GM12875 (cell line): ENCODE measurements around the gene SDCCAG8.
"Not testable (repeated sequence)": the region's sequence is repeated elsewhere in the genome, so short reads cannot be mapped to it uniquely, and the experiment has no call there.

ENCODE experiments used
- H3K4me3 ChIP-seq: one replicate; pipeline ENCODE4 v1.5.1; 2011; ENCODE audit warnings: low read depth, low read length, control low read depth
- CTCF ChIP-seq: IDR thresholded peaks from 2 replicates; pipeline ENCODE4 v1.5.1; 2011; ENCODE audit warnings: low read depth, mild to moderate bottlenecking, control low read depth, inconsistent platforms, low read length, moderate library complexity, borderline replicate concordance; ENCODE audit not compliant: insufficient read depth

SDCCAG8 gene

DNA sequence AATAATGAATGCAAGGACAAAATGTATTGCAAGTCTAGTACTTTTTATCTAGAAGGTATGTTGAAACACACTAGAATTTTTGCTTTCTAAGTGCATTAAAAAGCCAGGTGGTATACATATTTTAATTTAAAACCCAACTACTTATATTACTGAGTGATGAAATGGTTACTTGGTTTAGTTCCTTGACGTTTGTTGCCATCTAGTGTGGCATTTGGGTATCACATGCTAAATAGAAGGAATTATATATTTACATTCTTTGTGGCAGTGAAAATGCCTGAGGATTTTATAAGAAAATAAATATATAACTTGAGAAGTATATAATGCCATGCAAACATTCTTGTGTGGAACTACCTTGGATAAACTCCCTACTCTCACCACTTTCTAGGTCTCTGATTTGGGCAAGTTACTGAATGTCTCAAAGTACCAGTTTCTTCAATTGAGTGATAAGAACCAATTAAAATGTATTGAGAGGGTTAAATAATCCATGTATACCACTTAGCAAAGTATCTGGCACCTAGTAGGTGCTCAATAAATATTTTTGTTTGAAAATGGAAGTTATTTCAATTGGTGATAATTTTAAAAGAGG, 69.6 kb downstream of the SDCCAG8 start:
- no peak overlapping the region for H3K4me3 ChIP-seq
- TF ChIP-seq CTCF: peak; percentile 28; the same call in 1 of the 2 replicates

DNA sequence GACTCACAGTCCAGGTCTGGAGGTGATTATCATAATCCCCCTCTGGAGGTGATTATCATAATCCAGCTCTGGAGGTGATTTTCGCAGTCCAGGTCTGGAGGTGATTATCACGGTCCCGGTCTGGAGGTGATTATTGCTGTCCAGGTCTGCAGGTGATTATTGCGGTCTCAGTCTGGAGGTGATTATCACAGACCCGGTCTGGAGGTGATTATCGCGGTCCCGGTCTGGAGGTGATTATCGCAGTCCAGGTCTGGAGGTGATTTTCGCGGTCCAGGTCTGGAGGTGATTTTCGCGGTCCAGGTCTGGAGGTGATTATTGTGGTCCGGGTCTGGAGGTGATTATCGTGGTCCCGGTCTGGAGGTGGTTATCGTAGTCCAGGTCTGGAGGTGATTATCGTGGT, 76.6 kb downstream of the SDCCAG8 start:
- no peak for TF ChIP-seq CTCF
- H3K4me3 ChIP-seq: no peak overlapping the region

- TF ChIP-seq CTCF: no peak
- H3K4me3 ChIP-seq: no peak overlapping the region
Measured at GRCh38 chr1:243335292-243335691, 79.5 kb downstream of the SDCCAG8 start.

DNA sequence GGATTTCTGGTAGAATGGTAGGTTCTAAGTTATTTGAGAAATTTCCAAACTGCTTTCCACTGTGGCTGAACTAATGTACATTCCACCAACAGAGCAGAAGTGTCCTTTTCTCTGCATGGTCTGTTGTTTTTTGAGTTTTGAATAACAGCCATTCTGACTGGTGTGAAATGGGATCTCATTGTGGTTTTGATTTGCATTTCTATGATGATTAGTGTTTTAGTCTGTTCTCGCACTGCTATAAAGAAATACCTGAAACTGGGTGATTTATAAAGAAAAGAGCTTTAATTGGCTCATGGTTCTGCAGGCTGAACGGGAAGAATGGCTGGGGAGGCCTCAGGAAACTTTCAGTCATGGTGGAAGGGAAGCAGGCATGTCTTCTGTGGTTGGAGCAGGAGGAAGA, 80.3 kb downstream of the SDCCAG8 start:
- TF ChIP-seq CTCF: no peak
- no peak overlapping the region for H3K4me3 ChIP-seq

DNA sequence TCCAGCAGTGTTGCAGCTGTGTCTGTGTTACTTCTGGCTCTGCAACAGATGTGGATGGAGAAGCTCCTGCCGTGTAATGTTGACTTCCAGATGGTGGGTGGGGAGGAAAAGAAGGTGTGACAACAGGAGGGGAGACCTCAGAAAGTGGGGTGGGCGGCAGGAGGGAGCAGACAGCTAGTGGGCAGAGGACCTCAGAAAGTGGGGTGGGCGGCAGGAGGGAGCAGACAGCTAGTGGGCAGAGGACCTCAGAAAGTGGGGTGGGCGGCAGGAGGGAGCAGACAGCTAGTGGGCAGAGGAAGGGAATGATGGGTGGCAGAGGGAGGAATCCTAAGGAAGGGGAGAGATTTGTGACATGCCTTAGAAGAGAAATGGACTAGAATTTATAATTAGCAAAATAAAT, 83.0 kb downstream of the SDCCAG8 start:
- H3K4me3 ChIP-seq: not testable (repeated sequence)

DNA sequence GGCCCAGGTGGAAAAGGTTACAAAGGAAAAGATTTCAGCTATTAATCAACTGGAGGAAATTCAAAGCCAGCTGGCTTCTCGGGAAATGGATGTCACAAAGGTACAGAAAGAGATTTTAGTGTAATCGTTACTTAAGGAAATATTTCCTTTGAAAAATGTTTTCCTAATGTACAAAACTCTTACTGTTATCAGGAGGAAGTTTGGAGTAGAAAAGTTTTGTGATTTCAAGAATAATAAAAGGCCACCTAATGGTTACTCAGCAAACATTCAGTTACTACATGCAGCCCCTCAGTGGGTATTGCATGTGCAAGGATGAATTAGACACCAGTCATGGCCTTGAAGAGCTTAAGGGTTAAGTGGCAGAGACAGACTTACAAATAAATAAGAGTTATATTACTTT, 85.2 kb downstream of the SDCCAG8 start:
- H3K4me3 ChIP-seq: no peak overlapping the region
- no peak for TF ChIP-seq CTCF

DNA sequence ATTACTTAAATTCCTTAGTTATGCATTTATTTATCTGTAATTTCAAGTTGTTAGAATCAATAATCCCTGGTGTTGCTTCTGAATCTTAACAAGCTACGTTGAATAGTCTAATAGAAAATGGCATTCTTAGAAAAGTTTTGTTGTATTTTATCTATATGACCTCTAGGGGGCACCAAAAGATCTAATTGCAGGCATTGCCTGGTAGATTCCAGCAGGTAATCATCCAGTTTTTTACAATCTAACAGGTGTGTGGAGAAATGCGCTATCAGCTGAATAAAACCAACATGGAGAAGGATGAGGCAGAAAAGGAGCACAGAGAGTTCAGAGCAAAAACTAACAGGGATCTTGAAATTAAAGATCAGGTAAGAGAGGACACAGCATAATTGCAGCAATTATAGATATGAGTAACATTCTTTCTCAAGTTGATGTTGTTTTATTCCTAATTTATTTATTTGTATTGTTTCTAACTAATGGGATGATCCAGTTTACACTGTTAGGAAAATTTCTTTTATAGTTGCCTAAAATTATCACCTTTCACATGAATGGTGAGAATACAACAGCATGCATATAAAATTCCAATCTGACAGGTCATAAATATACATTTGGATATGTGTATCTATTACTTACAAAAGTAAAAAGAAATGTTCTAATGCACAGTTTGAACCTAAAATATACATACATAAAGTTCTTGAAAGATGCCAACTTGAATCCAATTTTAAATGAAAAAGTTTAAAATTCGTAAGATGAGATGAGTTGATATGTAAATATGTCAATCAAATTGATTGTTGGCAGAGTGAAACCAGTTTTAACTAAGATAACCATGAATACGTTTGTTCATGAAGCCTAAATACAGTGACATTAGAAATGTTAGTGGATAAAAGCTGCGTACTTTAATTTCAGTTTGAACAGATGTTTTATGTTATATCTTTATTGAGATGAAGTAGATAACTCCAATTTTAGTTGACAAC, 88.4 kb downstream of the SDCCAG8 start:
- peak; percentile 29; the same call in 1 of the 2 replicates for TF ChIP-seq CTCF
- no peak overlapping the region for H3K4me3 ChIP-seq
